Right ventricle myocardium inferior (tissue), 1 donor: ENCODE results near the gene TAF10. TPM values are rescaled to one million over a fixed set of nuclear protein-coding genes. Genes with fewer than 3 reads are reported as not detected.
A peak's percentile ranks its signal among the peaks of the same experiment; 100 is the strongest.

Source experiments
- ATAC-seq: fragments of 200-7000 bp; cut with Tn5 transposase; one replicate; pipeline ENCODE4 v1.9.1; 2020; ENCODE audit warnings: mild to moderate bottlenecking, moderate library complexity
- DNase-seq: peaks from one replicate; pipeline ENCODE4 v3.0.0; 2021; ENCODE audit errors: missing footprints
- intact Hi-C: fragments of 100-400 bp; cut with DNase I; formaldehyde crosslinking; loops from one replicate; pipeline ENCODE4 v1.11.0; 2022
- long read RNA-seq: library from polyadenylated mRNA; unstranded; transcript quantifications from one replicate; pipeline ENCODE4 v2.0.0, GENCODE V29; 2021
- total RNA-seq: library from RNA; stranded (reverse); fragmentation: NEBNext Ultra II Directional; extraction: Animal tissue kit (Norgen Biotek cat#: 25700); gene quantifications from one replicate; pipeline ENCODE4 v1.2.1, GENCODE V29; 2021
- donor health status: DM: no; HTN: yes; CAD: no; lungs with severe emphysema.

Gene TAF10
- 90.9 TPM for total RNA-seq
- long read RNA-seq, transcript TAF10-201 (5 exons, 1,215 nt) = major isoform, 51 of 53 reads
- long read RNA-seq, partial matches to known transcripts = 2 of 53 reads
- long read RNA-seq, other reads (novel, unspliced or antisense) = 0 of 53 reads

- intact Hi-C loops = loop anchor here (2.0 kb wide), 1 partner anchor 70 kb away; the partner anchor contains the start of gene MRPL17
- peak; percentile 100 for DNase-seq
- ATAC-seq = peak; percentile 96
Measured at GRCh38 chr11:6612213-6613041, at the start of gene TAF10. TAF10 (minus strand) TSS chr11:6612216; CDS start chr11:6612189, 27 bp downstream.

GRCh38 chr11:6660712-6661111 lies 48.7 kb upstream of the TAF10 start:
- no peak for DNase-seq
- ATAC-seq = no peak
- intact Hi-C loops = no loop called here

GRCh38 chr11:6658647-6659046 lies 46.6 kb upstream of the TAF10 start:
- no peak for DNase-seq
- no peak for ATAC-seq
- intact Hi-C loops = no loop called here

- DNase-seq (no peak), ATAC-seq (no peak)
- intact Hi-C loops = no loop called here
Measured at GRCh38 chr11:6657346-6657745, 45.3 kb upstream of the TAF10 start.

GRCh38 chr11:6656936-6657335 lies 44.9 kb upstream of the TAF10 start:
- DNase-seq (no peak), ATAC-seq (no peak)
- intact Hi-C loops = no loop called here

GRCh38 chr11:6656584-6656915 lies 44.5 kb upstream of the TAF10 start:
- DNase-seq = no peak
- intact Hi-C loops = no loop called here
- ATAC-seq = no peak

- intact Hi-C loops = no loop called here
- ATAC-seq = peak; percentile 42
- DNase-seq = peak; percentile 74
Measured at GRCh38 chr11:6655790-6656583, 44.0 kb upstream of the TAF10 start, which contains the start of gene DCHS1. DCHS1 (minus strand) TSS chr11:6655809; CDS start chr11:6641613, 14,196 bp downstream.

- ATAC-seq = peak; percentile 50
- intact Hi-C loops = no loop called here
- DNase-seq = peak; percentile 68
Measured at GRCh38 chr11:6655020-6655789, 43.2 kb upstream of the TAF10 start.

- ATAC-seq = peak; percentile 42
- peak; percentile 67 for DNase-seq
- intact Hi-C loops = no loop called here
Measured at GRCh38 chr11:6654281-6655019, 42.4 kb upstream of the TAF10 start.

- no peak for DNase-seq
- intact Hi-C loops = no loop called here
- ATAC-seq = no peak
Measured at GRCh38 chr11:6653656-6654055, 41.6 kb upstream of the TAF10 start.

- no peak for ATAC-seq
Measured at GRCh38 chr11:6653097-6653496, 41.1 kb upstream of the TAF10 start.

GRCh38 chr11:6652182-6652581 lies 40.2 kb upstream of the TAF10 start:
- no peak for ATAC-seq
- DNase-seq = no peak
- intact Hi-C loops = no loop called here

More at GRCh38 chr11:6653097-6653496, 41.1 kb upstream of the TAF10 start:
- intact Hi-C loops = no loop called here
- no peak for DNase-seq

- no peak for DNase-seq
- intact Hi-C loops = no loop called here
- no peak for ATAC-seq
Measured at GRCh38 chr11:6650980-6651379, 39.0 kb upstream of the TAF10 start.

- intact Hi-C loops = no loop called here
- DNase-seq (no peak), ATAC-seq (no peak)
Measured at GRCh38 chr11:6650104-6650503, 38.1 kb upstream of the TAF10 start.

- intact Hi-C loops = loop anchor here (5.0 kb wide), 1 partner anchor 34 kb away; the partner anchor contains the start of gene MRPL17
- DNase-seq (no peak), ATAC-seq (no peak)
Measured at GRCh38 chr11:6648501-6648900, 36.5 kb upstream of the TAF10 start.

GRCh38 chr11:6647836-6648235 lies 35.8 kb upstream of the TAF10 start:
- intact Hi-C loops = loop anchor here (5.0 kb wide), 1 partner anchor 34 kb away; the partner anchor contains the start of gene MRPL17
- ATAC-seq (no peak), DNase-seq (no peak)

GRCh38 chr11:6646918-6647679 lies 35.1 kb upstream of the TAF10 start:
- DNase-seq (peak; percentile 72), ATAC-seq (peak; percentile 30)
- intact Hi-C loops = loop anchor here (5.0 kb wide), 1 partner anchor 35 kb away; the partner anchor contains the start of gene MRPL17
